GM21447 (cell line): ENCODE measurements around the gene FAM89B.

Experiments
- ATAC-seq: cut with Tn5 transposase; IDR thresholded peaks from one replicate; pipeline ENCODE4 v1.9.1; 2021; ENCODE audit not compliant: unreplicated experiment

The FAM89B gene

GRCh38 chr11:65586676-65587075 lies 14.3 kb downstream of the FAM89B start:
- ATAC-seq = no peak

- peak; percentile 87 for ATAC-seq
Measured at GRCh38 chr11:65588199-65589054, 16.1 kb downstream of the FAM89B start.

DNA sequence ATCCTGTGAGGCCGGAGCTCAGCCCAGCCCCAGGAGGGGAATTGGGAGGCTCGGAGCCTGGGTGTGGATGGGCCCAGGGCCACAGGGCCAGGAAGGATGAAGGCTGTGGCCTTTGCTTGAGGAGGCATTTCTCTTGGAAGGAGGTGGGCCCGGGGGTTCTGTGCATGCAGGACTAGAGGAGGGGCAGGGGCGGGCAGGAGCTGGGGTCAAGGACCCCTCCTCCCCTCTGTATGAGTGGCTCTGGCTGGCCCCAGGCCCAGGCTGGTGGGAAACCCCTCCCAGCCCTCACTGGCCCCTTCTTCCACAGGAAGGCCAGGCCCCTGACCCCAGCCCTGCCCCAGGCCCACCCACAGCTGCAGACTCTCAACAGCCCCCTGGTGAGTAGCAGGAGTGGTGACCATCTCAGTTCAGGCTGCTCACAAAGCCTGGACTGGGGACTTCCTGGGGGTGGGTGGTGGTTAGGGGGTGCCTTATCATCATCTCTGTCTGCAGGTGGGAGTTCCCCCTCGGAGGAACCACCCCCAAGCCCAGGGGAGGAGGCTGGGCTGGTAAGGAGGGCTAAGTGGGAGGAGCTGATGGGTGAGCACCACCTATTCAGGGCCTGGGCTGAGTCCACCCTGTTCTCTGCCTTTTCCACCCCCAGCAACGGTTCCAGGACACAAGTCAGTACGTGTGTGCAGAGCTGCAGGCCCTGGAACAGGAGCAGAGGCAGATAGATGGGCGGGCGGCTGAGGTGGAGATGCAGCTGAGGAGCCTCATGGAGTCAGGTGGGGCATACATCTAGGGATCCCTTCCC lies 17.3 kb downstream of the FAM89B start:
- ATAC-seq = no peak

DNA sequence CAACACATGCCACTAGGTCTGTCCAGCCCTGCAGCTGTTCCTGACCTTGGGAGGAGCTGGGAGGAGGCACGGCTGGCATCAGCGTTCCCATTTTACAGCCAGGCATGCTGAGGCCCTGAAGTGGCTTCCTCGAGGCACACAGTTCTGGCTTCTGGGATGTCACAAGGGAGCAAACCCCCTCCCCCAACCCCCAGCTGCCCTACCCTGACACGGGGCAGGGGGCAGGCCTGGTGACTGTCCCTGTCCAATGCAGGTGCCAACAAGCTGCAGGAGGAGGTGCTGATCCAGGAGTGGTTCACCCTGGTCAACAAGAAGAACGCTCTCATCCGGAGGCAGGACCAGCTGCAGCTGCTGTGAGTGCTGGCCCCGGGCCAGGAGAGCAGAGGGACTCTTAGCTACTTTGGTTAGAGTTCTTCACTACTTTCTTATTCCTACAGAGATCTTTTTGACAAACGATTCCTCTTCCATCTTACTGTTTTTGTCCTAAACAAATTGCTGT lies 18.0 kb downstream of the FAM89B start:
- ATAC-seq = no peak

DNA sequence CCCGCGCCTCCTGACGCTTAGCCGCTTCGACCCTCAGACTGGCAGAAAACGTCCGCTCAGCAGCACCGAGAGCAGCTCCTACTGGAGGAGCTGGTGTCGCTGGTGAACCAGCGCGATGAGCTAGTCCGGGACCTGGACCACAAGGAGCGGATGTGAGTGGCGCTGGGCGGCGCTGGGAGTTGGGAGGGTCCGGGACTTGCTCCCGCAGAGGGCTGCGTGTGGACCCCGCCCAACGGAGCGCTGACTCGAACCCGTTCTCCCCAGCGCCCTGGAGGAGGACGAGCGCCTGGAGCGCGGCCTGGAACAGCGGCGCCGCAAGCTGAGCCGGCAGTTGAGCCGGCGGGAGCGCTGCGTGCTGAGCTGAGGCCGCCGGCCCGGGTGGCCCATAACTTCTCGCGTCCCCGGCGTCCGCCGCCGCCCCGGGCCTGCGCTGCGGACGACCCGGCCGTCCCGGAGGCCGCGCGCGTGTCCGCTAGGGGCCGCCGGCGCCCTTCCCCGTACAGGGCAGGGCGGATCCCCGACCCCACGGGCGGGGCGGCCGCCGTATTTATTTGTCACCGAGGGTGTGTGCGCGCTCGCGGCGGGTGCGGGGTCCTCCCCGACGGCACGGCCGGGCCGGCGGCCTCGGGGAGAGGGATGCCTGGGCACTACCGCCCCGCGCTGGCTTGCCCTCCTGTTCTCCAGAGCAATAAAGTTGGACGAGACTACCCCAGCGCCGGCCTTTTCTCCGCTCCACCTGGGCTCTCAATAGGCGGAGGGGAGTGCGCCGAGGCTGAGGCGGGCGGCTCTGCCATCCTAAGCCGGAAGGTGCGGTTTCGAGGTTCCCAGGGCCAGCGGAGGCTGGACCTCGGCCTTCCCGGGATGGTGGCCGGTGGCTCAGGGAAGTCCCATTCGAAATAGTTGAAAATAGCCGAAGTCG lies 19.9 kb downstream of the FAM89B start:
- no peak for ATAC-seq

DNA sequence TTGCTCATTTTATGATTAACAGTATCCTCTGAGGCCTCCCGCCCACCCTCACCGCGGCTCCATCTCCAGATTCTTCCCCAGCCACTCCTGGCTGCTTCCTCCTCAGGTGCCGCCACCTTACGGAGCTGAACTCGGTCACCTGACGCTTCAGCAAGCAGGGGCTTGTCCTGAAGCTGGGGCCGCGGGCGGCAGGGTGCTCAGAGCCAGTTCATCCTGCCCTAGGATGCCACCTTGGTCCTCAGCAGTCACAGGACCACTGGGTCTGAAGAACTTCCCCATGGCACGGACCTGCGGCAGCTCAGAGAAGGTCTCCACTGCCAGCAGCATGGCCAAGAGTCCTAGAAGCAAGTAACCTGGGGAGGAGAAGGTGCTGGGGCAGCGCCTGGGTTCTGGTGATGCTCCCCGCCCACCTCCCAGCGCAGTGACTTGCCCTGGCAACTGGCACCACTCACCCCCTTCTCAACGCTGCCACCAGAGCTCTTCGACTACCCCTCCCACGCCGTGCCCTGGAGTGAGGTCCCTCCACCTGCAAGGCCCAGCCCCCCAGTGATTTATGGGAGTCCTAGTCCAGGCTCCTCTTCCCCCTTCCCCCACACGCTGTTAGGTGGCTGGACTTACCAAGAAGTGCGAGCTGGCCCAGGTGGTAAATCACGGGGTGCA lies 20.6 kb downstream of the FAM89B start:
- no peak for ATAC-seq

DNA sequence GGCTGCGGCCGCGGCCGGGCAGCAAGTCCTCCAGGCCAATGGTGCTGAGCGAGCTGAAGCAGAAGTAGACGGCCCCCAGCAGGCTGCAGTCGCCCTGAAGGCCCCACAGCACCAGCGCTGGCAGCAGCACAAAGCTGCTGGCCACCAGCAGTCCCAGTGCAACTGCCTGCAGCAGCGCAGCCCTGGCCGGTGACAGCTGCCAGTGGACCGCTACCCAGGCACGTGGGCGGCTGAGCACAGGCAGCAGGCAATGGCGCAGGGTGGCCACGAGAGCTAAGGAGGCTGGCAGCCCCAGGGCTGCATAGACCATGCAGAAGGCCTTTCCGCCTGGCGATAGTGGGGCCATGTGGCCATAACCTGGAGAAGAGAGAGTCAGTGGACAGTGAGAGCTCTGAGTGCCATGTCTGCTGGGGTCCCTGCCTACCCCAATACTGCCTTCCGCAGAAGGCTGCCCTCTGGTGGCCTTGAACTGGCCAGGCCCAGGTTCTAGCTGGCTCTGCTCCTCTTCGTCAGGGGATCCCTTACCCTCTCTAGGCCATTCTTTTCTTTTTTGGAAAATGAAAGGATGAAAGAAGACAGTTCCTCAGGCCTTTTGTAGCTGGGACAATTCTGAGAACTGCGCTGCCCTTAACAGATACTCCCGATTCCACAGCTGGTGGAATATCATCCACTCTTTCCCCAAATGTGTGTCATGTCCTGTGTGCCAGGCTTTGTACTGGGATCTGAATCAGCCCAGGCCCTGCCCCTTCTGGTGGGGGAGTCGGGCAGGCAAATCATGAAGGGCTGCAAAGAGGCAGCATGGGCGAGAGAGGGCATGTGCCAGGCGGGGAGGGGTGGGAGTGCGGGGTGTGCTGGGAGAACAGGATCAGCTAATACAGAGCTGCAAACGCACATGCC lies 21.4 kb downstream of the FAM89B start:
- ATAC-seq = no peak

DNA sequence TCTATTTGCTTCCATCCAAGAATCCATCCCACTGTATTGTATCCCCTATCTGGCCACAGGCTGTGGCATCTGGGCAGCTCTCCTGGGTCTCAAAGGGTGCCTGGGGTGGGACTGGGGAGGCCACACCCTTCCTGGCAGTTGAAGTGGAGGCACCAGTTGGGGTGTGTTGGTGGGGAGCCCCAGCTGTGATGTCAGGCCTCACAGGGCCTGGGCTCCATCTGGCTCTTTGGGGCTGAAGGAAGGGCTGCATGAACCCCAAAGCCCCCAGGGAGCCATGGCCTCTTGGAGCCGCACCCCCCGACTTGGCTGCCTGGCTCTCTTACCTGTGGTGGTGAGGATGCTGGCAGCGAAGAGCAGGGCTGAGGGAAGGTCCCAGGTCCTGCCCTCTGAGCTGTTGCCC lies 22.8 kb downstream of the FAM89B start:
- no peak for ATAC-seq

DNA sequence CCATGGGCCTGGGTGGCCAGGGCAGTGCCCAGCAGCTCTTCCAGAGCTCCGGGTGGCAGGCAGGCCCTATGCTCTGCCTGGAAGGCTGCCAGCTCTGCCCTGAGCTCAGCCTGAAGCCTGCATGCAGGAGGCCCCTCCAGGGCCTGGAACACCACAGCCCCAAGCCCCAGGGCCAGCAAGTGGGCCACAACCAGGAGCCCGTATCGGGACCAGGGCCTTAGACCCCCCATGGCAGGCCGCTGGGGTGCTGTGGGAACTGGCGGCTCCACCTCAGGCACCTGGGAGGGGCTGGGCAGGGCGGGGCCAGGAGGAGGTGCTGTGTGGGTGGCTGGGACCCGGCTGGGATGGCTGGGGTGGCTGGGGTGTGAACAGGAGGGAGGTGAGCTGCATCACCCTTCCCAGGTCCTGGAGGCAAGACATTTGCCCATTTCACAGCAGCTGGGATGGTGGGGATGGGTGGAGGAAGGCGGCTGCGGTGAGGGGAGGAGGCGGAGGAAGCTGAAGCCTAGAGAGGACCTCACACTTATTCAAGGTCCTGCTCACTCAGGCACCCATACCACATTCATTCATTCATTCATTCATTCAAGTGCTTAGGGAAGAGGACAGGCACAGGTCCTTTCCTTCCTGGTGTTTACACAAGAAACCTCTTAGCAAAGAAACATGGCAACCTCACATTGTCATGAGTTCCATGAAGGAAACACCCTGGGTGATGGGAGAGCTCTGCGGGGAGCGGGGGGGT lies 23.4 kb downstream of the FAM89B start, which contains the start of gene KCNK7:
Gene KCNK7, minus strand, starts transcription at position 258 of the 739 bp plus-strand sequence. Its CDS starts 28 bp downstream, at position 230.
- ATAC-seq = no peak

GRCh38 chr11:65596520-65596919 lies 24.2 kb downstream of the FAM89B start:
- ATAC-seq = no peak

DNA sequence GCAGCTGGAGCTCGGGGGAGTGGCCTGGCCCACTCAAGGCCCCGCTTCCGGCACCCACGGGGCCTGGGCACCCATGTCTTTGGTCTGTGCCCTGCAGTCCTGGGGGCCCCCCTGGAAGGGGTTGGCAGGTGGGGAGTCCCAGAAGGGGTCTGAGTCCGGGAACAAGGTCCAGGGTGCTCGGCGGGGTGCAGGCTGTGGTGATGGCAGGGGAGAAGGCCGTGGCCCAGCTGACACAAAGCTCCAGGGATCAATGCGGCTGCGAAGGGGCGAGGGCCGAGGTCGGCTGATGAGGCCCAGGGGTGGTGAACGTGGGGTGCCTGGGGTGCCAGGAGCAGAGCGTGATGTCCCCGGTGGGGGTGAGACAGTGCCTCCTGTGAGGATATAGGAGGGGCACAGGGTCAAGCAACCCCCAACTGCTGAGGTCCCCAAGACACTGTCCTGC lies 25.9 kb downstream of the FAM89B start:
- ATAC-seq = no peak

- no peak for ATAC-seq
Measured at GRCh38 chr11:65599216-65599954, 27.0 kb downstream of the FAM89B start.

- ATAC-seq = no peak
Measured at GRCh38 chr11:65599955-65600246, 27.6 kb downstream of the FAM89B start.

GRCh38 chr11:65604258-65604657 lies 31.9 kb downstream of the FAM89B start:
- ATAC-seq = no peak

- no peak for ATAC-seq
Measured at GRCh38 chr11:65606876-65607613, 34.7 kb downstream of the FAM89B start.

- ATAC-seq = no peak
Measured at GRCh38 chr11:65607614-65608426, 35.5 kb downstream of the FAM89B start.
